ENCODE data around the gene ZNF83.
"Not testable (repeated sequence)": the region's sequence is repeated elsewhere in the genome, so short reads cannot be mapped to it uniquely, and the experiment has no call there.

ZNF83 gene

DNA sequence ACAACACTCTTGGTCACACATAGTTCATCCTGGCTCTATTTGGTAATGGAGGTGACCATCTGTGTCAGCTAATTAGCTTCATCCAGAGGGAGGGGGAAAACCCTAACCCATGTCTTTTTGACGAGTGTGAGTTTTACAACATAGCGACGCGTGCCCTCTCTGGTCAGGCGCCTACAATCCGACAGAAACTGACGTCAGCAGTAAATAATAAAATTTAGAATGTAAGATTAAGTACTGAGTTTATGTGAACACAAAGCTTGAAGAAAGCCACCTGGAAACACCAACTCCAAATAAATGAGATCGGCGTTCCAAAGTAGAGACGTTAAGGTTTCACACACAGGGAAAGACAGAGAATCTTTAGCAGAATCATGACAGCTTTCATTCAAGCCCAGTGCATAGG lies 1.8 kb upstream of the ZNF83 start:
- DNase-seq (ENCODE audit: low spot score) = no peak

DNA sequence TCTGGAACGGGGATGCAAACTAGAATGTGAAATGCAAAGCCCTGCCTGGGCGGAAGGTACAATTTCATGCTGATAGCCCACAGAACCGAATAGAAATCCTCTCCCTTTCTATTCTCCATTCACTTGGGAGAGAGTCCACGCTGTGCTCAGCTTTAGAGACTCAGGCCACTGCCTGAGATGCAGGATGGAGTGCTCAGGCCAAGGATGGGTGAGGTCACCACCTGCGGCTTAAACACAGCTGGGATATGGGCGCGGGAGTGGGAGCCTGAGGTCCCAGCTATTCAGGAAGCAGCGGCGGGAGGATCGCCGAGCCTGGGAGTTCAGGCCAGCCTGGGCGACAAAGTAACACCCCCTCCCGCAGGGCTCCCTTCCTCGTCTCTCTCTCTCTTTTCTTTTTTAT lies 446 bp upstream of the ZNF83 start:
- no peak for DNase-seq (ENCODE audit: low spot score)

DNA sequence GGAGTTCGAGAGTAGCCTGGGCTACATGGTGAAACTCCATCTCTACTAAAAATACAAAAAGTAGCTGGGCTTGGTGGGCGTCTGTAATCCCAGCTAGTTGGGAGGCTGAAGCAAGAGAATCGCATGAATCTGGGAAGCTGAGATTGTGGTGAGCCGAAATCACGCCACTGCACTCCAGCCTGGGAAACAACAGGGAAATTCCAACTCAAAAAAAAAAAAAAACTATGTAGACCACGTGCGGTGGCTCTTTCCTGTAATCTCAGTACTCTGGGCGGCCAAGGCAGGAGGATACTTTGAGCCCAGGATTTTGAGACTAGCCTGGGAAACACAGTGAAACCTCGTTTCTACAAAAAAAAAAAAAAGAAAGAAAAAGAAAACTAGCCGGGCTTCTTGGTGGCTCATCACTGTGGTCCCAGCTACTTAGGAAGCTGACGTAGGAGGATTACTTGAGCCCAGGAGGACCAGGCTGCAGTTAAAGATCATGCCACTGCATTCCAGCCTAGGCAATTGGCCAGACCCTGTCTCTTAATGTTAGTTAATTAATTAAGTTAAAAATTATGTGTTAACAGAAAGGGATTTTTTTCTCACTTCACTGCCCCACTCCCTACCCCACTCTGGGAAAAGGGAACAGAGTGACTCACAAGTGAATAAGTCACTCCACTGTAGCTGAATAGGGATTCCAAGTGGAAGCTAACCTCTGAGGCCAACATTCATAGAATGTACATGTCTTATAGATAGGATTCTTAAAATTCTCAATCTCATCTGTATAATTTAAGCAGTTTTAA lies 2.2 kb downstream of the ZNF83 start:
- DNase-seq (ENCODE audit: low spot score) = no peak

DNA sequence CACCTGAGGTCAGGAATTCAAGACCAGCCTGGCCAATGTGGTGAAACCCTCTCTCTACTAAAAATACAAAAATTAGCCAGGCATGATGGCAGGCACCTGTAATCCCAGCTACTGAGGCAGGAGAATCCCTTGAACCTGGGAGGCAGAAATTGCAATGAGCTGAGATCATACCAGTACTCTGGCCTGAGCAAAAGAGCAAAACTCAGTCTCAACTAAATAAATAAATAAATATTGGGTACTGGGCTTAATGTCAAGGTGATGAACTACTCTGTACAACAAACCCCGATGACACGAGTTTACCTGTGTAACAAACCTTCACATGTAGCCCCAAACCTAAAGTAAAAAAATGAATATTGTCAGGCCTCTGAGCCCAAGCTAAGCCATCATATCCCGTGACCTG lies 10.7 kb downstream of the ZNF83 start:
- not testable (repeated sequence) for DNase-seq (ENCODE audit: low spot score)

DNA sequence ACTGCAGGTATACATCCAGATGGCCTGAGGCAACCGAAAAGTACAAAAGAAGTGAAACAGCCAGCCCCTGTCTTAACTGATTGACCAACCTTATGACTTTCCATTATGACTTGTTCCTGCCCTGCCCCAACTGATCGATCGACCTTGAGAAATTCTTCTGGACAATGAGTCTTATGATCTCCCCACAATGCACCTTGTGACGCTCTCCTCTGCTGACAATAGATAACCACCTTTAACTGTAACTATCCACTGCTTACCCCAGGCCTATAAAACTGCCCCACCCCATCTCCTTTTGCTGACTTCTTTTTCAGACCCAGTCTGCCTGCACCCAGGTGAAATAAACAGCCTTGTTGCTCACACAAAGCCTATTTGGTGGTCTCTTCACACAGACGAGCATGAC lies 11.2 kb downstream of the ZNF83 start:
- DNase-seq (ENCODE audit: low spot score) = no peak

DNA sequence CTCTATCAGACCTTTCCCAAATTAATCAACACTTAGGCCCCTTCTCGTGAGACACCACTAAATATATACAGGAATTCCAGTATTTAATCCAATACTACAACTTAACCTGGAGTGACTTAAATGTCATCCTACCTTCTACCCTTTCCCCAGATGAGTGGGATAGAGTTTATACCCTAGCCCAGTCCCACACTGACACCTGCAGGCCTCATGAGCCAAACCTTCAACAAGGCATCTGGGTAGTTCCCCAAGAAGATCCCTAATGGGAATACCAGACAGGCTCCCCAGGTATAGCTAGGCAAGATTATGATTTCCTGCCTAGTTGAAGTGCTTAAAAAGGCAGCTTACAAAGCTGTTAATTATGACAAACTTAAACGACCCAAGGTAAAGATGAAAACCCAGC lies 15.9 kb downstream of the ZNF83 start:
- DNase-seq (ENCODE audit: low spot score) = no peak

DNA sequence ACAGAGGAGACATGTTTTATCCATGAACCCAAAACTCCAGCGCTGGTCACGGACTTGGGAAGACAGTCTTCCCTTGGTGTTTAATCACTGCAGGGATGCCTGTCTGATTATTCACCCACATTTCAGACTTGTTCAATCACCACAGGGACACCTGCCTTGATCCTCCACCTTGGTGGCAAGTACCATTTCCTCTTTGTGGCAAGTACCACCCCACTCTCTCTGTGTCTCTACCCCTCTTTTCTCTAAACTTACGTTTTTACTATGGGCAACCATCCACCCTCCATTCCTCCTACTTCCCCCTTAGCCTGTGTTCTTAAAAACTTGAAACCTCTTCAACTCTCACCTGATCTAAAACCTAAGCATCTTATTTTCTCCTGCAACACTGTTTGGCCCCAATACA lies 16.8 kb downstream of the ZNF83 start:
- DNase-seq (ENCODE audit: low spot score) = no peak

DNA sequence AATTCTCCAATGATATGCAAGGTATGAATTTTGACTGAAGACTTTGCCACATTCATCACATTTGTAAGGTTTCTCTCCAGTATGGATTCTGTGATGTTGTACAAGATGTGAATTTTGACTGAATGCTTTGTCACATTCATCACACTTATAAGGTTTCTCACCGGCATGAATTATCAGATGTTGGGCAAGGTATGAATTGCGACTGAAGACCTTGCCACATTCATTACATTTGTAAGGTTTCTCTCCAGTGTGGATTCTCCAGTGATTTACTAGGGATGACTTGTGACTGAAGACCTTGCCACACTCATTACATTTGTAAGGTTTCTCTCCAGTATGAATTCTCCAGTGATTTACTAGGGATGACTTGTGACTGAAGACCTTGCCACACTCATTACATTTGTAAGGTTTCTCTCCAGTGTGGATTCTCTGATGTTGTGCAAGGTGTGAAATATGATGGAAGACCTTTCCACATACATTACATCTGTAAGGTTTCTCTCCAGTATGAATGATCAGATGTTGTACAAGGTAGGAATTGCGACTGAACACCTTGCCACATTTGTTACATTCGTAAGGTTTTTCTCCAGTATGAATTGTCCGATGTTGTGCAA lies 24.8 kb downstream of the ZNF83 start:
- DNase-seq (ENCODE audit: low spot score) = no peak

DNA sequence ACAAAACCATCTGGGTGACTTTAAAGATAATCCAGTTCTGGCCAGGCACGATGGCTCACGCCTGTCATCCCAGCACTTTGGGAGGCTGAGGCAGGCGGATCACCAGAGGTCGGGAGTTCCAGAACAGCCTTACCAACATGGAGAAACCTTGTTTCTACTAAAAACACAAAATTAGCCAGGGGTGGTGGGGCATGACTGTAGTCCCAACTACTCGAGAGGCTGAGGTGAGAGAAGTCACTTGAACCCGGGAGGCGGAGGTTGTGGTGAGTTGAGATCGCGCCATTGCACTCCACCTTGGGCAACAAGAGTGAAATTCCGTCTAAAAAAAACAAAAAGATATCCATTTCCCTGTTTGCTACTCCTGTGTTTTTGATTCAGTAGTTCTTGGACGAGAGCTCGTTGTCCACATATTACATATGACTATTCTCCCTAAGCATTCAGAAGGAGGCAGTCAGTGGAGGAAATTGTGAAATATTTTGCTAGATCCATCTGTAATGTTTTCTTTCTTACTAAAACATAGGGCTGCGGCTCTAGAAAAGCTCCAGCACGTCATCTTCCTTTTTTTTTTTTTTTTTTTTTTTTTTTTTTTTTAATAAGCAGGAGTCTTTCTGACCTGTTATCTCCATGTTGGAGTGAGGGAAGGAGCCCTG lies 34.5 kb downstream of the ZNF83 start:
- DNase-seq (ENCODE audit: low spot score) = no peak

DNA sequence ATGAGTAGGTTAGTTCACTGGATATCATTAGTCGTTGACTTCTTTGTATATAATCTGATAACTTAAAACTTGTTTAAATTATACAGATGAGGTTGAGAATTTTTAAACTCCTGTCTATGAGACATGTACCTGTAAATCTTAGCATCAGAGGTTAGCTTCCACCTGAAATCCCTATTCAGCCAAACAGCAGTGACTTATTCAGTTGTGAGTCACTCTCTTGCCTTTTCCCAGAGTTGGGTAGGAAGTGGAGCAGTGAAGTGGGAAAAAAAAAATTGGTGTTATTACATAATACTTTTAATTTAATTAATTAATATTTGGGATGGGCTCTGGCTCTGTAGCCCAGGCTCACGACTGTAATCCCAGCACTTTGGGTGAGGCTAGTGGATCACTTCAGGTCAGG lies 35.2 kb downstream of the ZNF83 start:
- no peak for DNase-seq (ENCODE audit: low spot score)

DNA sequence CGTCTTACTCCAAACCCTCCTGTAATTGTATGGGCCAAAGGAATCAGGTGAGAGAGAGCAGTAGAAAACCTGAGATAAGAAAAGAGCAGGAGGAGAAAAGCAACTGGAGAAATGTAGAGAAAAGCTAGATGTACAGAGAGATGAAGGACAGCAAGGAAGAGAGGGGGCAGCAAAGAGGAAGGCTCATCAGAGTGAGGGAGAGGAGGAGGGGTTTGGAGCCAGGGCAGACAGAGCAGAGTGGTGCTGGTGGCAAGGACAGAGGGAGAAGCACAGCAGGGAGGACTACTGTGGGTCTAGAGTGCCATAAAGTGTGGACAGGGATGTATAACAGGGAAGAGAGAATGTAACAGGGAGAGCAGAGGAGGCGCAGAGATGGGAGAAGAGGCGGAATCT lies 36.2 kb downstream of the ZNF83 start:
- DNase-seq (ENCODE audit: low spot score) = not testable (repeated sequence)

DNA sequence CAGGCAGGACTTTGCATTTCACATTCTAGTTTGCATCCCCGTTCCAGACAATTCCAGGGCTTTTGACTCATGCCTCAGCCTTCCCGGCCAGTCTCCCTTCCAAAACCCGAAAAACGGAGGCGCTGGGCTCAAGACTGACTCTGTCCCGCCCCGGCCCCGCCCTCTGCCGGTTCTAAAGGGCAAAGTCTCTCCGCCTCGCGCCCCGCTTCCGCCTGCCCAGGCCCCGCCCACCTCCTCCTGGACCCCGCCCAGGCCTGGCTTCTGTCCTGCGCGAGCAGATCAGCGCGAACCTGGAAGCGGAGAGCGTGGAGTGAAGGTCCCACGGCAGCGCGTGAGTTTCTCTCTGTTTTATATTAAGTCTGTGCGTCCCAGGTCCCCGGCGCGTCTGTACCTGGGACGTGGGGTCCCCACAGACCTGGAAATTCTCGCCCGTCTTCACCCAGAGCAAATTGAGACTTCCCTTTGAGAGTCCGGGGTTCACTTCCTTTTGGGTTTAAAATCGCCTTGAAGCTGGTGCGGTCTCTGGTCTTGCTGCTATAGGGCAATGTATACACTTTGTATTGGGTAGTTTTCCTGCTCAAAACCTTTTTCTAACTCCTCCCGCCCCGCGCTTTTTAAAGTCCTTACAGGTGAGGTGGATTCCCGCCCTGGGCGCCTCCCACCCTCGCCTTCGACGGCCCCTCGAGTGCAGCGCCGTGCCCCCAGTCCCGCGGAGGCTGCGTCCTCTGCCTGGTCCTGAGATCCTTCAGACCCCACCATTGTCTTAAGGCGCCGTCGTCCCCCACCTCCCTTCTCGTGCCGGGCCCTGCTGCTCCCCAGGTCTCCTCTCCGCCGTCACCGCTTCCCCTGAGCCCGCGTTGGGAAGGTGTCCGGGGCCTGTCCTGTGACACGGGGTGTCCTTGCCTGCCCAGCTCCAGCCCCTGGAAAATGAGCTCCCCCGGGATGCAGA lies 36.9 kb downstream of the ZNF83 start:
- DNase-seq (ENCODE audit: low spot score) = peak; percentile 74

DNA sequence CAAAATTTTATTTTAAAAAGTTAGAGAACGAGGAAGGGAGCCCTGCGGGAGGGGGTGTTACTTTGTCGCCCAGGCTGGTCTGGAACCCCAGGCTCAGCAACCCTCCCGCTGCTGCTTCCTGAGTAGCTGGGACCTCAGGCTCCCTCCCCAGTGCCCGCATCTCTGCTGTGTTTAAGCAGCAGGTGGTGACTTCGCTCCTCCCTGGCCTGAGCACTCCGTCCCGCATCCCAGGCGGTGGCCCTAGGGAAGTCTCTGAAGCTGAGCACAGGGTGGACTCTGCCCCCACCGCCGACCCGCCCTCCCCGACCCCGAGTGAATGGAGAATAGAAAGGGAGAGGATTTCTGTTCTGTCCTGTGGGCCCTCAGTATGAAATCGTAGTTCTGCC lies 37.5 kb downstream of the ZNF83 start:
- DNase-seq (ENCODE audit: low spot score) = peak; percentile 48

DNA sequence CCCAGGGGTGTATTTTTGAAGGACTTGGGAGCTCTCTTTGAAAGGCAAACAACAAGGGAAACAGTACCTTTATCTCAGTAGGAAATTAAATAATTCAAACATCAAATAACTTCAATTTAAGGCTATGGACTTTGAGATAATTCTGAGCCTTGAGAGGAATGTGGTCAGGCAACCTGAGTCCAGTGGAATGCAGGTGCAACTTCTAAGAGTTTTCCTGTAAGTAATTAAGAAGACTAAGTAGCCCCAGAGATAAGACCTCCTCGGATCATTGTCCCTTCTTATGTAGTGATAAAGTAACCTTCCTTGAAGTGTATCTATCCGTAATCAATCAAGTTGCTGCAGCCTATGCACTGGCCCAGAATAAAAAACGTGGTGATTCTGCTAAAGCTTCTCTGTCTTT lies 38.9 kb downstream of the ZNF83 start:
- DNase-seq (ENCODE audit: low spot score) = no peak

DNA sequence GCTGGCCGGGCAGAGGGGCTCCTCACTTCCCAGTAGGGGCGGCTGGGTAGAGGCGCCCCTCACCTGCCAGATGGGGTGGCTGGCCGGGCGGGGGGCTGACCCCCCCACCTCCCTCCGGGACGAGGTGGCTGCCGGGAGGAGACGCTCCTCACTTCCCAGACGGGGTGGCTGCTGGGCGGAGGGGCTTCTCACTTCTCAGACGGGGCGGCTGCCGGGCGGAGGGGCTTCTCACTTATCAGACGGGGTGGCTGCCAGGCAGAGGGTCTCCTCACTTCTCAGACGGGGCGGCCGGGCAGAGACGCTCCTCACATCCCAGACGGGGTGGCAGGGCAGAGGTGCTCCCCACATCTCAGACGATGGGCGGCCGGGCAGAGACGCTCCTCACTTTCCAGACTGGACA lies 44.7 kb downstream of the ZNF83 start:
- not testable (repeated sequence) for DNase-seq (ENCODE audit: low spot score)

DNA sequence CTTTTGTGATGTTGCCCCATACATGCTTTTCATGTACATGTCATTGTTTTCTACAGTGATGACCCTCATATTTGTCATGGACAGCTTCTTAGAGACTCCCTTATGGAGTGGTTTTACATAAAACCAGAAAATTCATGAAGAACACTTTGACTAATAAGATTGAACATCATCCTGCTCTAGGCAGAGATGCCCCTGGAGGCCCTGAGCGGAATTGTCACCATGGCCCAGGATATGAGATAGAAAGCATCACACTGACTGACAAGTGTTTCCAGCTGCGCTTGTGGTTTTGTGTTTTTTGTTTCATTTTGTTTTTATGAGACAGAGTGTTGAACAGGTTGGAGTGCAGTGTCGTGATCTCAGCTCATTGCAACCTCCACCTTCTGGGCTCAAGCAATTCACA lies 45.9 kb downstream of the ZNF83 start:
- DNase-seq (ENCODE audit: low spot score) = no peak

DNA sequence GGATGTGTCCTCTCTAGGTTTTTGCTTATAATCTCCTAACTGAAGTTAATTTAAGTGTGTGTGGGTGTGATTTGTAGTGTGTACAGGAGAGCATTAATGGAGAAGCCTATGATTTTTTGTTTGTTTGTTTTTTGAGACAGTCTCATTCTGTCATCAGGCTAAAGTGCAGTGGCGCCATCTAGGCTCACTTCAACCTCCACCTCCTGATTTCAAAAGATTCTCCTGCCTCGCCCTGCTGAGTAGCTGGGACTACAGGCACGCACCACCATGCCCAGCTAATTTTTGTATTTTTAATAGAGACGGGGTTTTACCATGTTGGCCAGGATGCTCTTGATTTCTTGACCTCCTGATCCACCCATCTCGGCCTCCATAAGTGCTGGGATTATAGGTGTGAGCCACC lies 47.4 kb downstream of the ZNF83 start:
- no peak for DNase-seq (ENCODE audit: low spot score)

DNA sequence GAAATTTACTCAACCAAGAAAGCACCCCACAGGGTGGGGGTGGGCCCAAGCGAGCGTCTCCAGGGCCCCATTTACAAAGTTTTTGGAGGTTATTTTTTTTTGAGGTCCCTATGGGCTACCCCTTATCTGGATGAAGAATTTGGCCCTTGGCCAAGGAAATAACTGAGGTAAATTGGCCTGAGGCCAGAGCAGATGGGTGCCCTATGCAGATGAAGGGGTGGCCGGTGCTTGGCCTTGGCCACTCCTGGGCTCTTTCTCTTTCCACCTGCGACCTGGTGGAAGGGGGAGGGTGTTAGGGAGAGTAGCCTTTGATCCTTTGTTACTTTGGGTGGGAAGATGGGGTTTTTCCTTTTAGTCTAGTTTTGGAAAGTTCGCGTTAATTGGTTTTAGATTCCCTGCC lies 52.6 kb downstream of the ZNF83 start:
- no peak for DNase-seq (ENCODE audit: low spot score)

DNA sequence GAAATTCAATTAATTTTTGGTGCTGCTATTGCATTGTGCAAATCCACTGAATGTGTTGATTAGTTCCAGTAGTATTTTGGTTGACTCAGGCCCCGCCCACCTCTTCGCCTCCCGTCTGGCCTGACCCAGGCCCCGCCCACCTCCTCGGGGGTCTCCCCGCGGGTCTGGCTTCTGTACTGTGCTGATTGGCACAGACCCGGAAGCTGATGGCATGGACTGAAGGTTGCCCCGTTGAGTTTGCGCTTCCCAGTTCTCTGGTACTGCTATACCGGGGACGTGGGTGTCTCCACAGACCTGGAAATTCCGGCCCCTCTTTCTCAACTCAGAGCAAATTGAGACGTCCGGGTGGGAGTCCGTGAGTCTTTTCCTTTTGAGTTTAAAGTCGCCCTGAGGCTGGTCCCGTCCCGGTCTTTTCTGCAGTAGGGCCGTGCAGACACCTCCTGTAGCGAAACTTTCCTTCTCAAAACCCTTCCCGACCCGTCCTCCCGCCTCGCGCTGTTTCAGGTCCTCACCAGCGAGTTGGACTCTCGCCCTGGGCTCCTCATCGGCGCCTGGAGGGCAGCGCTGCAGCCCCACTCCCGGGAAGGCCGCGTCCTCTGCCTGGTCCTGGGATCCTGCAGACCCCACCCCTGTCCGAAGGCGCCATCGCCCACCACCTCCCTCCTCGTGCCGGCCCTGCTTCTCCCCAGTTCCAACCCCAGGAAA lies 53.3 kb downstream of the ZNF83 start:
- DNase-seq (ENCODE audit: low spot score) = no peak

DNA sequence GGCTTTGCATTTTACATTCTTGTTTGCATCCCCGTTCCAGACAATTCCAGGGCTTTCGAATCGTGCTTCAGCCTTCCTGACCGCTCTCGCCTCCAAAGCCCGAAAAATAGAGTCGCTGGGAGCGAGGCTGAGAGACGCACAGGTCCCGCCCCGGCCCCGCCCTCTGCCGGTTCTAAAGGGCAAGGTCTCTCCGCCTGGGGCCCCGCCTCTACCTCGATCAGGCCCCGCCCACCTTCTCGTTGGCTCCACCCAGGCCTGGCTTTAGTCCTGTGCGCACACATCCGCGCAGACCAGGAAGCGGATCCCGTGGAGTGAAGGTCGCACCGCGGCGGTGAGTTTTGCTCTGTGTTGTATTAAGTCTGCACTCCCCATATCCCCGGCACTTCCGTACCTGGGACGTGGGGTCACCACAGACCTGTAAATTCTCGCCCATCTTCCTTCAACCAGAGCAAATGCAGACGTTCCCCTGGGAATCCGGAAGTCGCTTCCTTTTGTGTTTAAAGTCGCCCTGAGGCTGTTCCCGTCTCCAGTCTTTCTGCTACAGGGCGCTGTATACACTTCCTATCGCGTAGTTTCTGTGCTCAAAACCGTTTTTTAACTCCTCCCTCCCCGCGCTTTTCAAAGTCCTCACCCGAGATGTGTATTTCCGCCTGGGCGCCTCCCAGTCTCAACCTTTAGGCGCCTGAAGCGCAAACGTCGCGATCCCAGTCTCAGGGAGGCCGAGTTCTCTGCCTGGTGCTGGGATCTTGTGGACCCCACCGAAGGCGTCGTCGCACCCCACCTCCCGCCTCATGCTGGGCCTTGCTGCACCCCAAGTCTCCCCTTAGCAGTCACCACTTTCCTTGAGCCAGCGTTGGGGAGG lies 67.9 kb downstream of the ZNF83 start, which contains the start of gene ZNF701:
TSS of gene ZNF701 (plus strand) at position 288 of the 862 bp plus-strand sequence. CDS start 3,861 bp downstream, outside the sequence.
- no peak for DNase-seq (ENCODE audit: low spot score)

DNA sequence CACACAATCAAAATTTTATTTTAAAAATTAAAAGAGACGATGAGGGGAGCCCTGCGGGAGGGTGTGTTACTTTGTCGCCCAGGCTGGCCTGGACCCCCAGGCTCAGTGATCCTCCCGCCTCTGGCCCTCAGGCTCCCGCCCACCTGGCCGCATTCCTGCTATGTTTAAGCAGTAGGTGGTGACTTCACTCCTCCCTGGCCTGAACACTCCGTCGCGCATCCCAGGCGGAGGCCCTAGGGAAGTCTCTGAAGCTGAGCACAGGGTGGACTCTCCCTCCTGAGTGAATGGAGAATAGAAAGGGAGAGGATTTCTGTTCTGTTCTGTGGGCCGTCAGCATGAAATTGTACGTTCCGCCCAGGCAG lies 68.5 kb downstream of the ZNF83 start:
- DNase-seq (ENCODE audit: low spot score) = not testable (repeated sequence)

All from HuH-7 (cell line).